Measurements from ENCODE around the gene MTCH1. TPM values are rescaled to one million over a fixed set of nuclear protein-coding genes. Genes with fewer than 3 reads are reported as not detected.
A peak's percentile ranks its signal among the peaks of the same experiment; 100 is the strongest.

MTCH1 gene
- total RNA-seq, 1 experiment from 2014 or later = 241 TPM

DNA sequence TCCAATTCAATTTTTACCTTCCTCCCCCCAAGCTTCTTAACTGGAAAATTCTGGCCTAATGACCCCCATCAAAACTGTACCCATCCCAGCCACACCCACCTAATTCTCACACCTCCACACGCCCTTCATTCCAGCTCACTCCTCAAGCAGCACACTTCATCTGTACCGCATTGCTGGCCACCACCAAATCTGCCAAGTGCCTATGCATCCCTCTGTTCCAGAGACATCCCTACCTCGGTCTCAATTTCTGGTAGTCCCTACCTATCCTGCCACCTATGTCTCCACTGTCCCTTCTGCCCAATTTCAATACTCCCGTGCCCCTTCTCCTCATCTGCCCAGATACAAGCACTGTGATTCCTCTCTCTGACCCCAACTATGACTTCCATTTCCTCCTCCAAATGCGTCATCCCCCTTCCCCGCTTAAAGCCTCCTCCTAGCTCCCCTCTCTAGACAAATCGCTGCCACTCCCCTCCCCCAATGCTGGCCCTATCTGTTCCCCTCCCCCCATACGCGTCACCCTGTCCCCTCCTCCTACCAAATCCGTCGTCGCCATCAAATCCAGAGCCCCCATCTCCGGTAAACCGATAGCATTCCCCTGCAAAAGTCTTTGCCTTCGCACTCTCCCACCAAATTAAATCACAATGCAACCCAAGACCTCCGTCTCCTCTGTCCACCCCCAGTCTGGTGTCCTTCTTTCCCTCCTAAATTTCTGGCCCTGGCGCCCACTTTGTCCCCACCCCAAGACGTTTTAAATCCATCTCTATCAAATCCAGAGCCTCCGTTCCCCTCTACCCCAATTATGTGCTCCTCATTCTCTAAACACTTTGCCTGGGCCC is 1.2 kb downstream of the MTCH1 start:
- DNase-seq = peak in 1 of 2 experiments; percentile 31
- Histone ChIP-seq H2AFZ (peak overlapping the region; percentile 96), H3K27me3 (ENCODE audit: insufficient read depth, low read depth) (no peaks in the 10 kb centered on the region), H3K4me1 (replicated peaks; ENCODE audit: insufficient read depth) (peaks cover 28% of the 10 kb centered on the region), H3F3A (ENCODE audit: insufficient read depth, low read depth) (peaks cover 16% of the 10 kb centered on the region; the same call in 1 of the 2 replicates), H3K9me2 (ENCODE audit: insufficient read depth) (no peaks in the 10 kb centered on the region), H3K36me3 (ENCODE audit: low read depth) (peaks cover 15% of the 10 kb centered on the region), H3K4me3 (peak overlapping the region; percentile 99), H4K20me1 (ENCODE audit: insufficient read depth) (peaks cover 49% of the 10 kb centered on the region), H3K79me2 (ENCODE audit: low read depth) (peaks cover 69% of the 10 kb centered on the region), H3K27ac (peak overlapping the region; percentile 24; the same call in 1 of the 2 replicates), H3K4me2 (peak overlapping the region; percentile 92), H3K9me3 (ENCODE audit: insufficient read depth, low read depth) (no peaks in the 10 kb centered on the region)
- POLR2A ChIA-PET (ENCODE audit: unreplicated experiment) = interaction anchor here (0.5 to 0.7 kb wide), 3 partner anchors 8 to 562 kb away, joined by 3 read pairs; no protein-coding TSS in a partner anchor
- no peak for TF ChIP-seq EZH2 (IDR thresholded peaks at IDR 0.05; ENCODE audit: low read depth)
- TF ChIP-seq, protein P1, sequence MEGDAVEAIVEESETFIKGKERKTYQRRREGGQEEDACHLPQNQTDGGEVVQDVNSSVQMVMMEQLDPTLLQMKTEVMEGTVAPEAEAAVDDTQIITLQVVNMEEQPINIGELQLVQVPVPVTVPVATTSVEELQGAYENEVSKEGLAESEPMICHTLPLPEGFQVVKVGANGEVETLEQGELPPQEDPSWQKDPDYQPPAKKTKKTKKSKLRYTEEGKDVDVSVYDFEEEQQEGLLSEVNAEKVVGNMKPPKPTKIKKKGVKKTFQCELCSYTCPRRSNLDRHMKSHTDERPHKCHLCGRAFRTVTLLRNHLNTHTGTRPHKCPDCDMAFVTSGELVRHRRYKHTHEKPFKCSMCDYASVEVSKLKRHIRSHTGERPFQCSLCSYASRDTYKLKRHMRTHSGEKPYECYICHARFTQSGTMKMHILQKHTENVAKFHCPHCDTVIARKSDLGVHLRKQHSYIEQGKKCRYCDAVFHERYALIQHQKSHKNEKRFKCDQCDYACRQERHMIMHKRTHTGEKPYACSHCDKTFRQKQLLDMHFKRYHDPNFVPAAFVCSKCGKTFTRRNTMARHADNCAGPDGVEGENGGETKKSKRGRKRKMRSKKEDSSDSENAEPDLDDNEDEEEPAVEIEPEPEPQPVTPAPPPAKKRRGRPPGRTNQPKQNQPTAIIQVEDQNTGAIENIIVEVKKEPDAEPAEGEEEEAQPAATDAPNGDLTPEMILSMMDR (conservative IDR thresholded peaks at IDR 0.05) = no peak
- intact Hi-C loops (cut with micrococcal nuclease; ENCODE audit: unreplicated experiment) = loop anchor here (2.0 kb wide), 1 partner anchor 36 kb away; no protein-coding TSS in a partner anchor
- CTCF ChIA-PET = no interaction called here
- no TSS peak for BruUV-seq (replicated peaks)

DNA sequence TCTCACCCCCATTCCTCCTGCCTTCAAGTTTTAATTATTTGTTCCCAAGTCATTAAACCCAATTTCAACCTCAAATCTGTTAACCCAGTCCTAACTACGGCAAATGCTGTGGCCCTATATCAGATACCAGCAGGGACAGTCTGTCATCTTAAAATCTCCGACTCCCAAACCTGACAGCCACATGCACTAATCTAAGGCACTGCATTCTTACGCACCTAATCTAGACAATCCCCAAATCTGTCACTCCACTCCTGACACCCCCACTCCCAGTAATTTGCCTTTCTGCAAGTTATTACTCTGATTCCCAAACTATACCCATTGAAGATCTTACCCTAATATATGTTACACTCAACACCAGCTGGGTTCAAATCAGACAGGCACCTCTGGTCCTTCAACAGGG is 2.5 kb downstream of the MTCH1 start:
- Histone ChIP-seq H3F3A (ENCODE audit: insufficient read depth, low read depth) (peaks cover 17% of the 10 kb centered on the region; the same call in 1 of the 2 replicates), H3K27me3 (ENCODE audit: insufficient read depth, low read depth) (no peaks in the 10 kb centered on the region), H4K20me1 (ENCODE audit: insufficient read depth) (peaks cover 60% of the 10 kb centered on the region), H3K27ac (no peak overlapping the region), H3K4me1 (replicated peaks; ENCODE audit: insufficient read depth) (peaks cover 28% of the 10 kb centered on the region), H3K9me2 (ENCODE audit: insufficient read depth) (no peaks in the 10 kb centered on the region), H3K9me3 (ENCODE audit: insufficient read depth, low read depth) (no peaks in the 10 kb centered on the region), H3K4me3 (no peak overlapping the region), H3K79me2 (ENCODE audit: low read depth) (peaks cover 78% of the 10 kb centered on the region), H2AFZ (no peak overlapping the region), H3K36me3 (ENCODE audit: low read depth) (peaks cover 27% of the 10 kb centered on the region), H3K4me2 (peak overlapping the region; percentile 92)
- ChIA-PET POLR2A (ENCODE audit: unreplicated experiment) (no interaction called here), CTCF (no interaction called here)
- BruUV-seq (replicated peaks) = no TSS peak
- DNase-seq = no peak
- no peak for TF ChIP-seq EZH2 (IDR thresholded peaks at IDR 0.05; ENCODE audit: low read depth)
- TF ChIP-seq, protein P1 (conservative IDR thresholded peaks at IDR 0.05) = no peak
- intact Hi-C loops (cut with micrococcal nuclease; ENCODE audit: unreplicated experiment) = no loop called here

DNA sequence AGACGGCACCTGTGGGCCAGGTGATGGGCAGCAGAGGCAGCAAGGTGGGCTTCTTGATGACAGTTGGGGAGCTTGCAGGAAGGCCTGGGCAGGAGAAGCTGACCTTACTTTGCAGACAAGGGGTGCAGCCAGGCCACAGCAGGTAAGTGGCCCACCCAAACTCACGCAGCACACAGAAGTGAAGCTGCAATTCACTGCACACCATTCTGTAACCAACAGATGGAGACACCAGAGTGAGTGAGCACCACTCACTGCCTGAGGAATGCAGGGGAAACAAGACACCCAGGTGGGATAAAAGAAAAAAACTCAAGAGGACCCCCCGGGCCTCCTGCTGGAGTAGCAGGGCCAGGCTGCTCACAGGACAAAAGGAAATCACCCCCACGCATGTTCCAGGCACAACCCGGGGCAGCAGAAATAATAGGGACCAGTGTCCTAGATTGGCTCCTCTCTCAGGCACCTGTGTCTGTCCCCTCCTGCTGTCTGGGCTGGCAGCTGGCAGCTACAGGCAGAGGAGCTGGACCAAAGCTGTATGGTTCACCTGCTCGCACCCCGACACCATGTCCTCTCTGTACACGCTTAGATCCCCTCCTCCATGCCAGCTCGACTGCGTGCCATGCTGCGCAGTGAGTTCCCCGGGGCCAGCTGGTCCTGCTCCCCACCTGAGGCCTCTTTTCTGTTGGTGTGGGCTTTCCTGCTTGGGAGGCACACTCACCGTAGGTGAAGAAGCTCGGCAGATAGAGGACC is 4.9 kb downstream of the MTCH1 start:
- Histone ChIP-seq H2AFZ (no peak overlapping the region), H3K79me2 (ENCODE audit: low read depth) (peaks cover 77% of the 10 kb centered on the region), H3K27ac (no peak overlapping the region), H3K9me2 (ENCODE audit: insufficient read depth) (no peaks in the 10 kb centered on the region), H3K4me2 (no peak overlapping the region; the same call in 1 of the 2 replicates), H3K27me3 (ENCODE audit: insufficient read depth, low read depth) (no peaks in the 10 kb centered on the region), H3K9me3 (ENCODE audit: insufficient read depth, low read depth) (no peaks in the 10 kb centered on the region), H3K4me1 (replicated peaks; ENCODE audit: insufficient read depth) (peaks cover 21% of the 10 kb centered on the region), H3F3A (ENCODE audit: insufficient read depth, low read depth) (peaks cover 14% of the 10 kb centered on the region; the same call in 1 of the 2 replicates), H3K4me3 (no peak overlapping the region), H3K36me3 (ENCODE audit: low read depth) (peaks cover 32% of the 10 kb centered on the region), H4K20me1 (ENCODE audit: insufficient read depth) (peaks cover 69% of the 10 kb centered on the region)
- ChIA-PET CTCF (no interaction called here), POLR2A (ENCODE audit: unreplicated experiment) (no interaction called here)
- no peak for DNase-seq
- intact Hi-C loops (cut with micrococcal nuclease; ENCODE audit: unreplicated experiment) = no loop called here
- BruUV-seq (replicated peaks) = no TSS peak
- TF ChIP-seq, protein P1 (conservative IDR thresholded peaks at IDR 0.05) = no peak
- TF ChIP-seq EZH2 (IDR thresholded peaks at IDR 0.05; ENCODE audit: low read depth) = no peak
